GM18508 (cell line): ENCODE results near the gene PCK1.

Source experiments
- ATAC-seq: cut with Tn5 transposase; IDR thresholded peaks from one replicate; pipeline ENCODE4 v1.9.1; 2021; ENCODE audit warnings: moderate number of reproducible peaks; ENCODE audit not compliant: insufficient read depth, unreplicated experiment

Gene PCK1

GRCh38 chr20:57586370-57586793 is 25.5 kb downstream of the PCK1 start:
- no peak for ATAC-seq

- ATAC-seq: no peak
Measured at GRCh38 chr20:57586943-57587277, 26.0 kb downstream of the PCK1 start.

DNA sequence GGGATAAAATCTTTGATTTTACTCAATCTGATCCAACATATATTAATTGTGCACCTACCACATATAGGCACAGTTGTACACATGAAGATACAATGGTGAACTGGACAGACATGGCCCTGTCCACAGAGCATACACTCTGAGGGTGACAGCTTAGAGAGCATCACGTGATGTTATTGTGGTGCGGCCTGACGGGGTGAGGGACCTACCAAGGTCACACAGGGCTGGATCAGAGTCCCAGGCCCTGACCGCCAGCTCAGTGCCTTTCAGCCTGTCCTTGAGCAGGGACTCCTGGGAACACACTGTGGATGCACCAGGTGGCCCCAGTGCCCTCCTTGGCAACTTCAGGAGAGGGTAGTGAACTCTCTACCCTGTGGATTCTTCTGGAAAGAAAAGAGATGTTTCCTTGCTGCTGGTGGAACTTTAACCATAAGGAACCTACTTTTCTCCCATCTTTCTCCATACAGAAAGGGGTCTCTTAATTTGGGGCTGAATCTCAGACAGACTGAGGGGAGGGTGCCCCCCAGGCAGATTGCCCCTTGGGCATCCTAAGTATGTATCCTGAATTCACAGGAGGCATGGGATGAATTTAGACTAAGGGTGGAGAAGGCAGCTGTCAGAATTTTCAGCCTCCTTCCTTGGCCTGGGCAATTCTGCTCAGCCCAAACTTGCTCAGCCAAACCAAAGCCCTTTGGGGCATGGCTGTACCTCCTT is 26.5 kb downstream of the PCK1 start:
- no peak for ATAC-seq

DNA sequence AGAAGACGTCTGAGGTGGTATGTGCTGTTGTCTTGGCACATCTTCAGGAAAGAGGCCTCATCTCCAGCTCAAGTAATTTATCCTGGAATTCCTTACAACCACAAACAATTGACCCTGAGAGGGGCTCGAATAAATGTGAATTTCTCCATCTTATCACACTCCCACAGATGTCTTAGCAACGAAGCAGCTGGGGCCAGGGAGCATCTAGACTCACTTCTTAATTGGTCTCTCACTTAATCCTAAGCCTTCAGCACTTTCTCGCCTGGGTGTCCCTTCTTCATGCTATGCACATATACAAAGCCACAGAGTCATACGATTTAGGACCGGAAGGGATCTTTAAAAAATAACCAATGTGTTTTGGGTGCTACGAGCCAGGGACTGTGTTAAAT is 27.1 kb downstream of the PCK1 start:
- no peak for ATAC-seq

DNA sequence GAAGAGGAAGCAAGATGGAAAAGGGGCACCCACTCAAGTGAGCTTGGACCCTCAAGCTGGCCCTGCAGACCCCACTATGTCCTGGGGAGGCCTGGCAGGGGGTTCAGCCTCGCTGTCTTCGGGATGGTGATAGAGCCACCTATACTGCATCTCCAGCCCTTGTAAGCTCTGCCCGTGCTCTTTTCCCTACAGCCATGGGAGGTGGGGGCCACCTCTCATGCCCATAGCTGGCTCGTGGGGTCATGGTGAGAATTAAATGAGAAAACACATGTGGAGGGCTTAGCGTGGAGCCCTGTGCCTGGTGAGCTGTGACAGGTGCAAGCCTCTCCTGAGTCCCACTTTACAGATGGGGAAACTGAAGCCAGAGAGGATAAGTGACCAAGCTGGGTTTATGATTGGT is 27.7 kb downstream of the PCK1 start:
- ATAC-seq: no peak

- no peak for ATAC-seq
Measured at GRCh38 chr20:57589123-57589727, 28.3 kb downstream of the PCK1 start.

DNA sequence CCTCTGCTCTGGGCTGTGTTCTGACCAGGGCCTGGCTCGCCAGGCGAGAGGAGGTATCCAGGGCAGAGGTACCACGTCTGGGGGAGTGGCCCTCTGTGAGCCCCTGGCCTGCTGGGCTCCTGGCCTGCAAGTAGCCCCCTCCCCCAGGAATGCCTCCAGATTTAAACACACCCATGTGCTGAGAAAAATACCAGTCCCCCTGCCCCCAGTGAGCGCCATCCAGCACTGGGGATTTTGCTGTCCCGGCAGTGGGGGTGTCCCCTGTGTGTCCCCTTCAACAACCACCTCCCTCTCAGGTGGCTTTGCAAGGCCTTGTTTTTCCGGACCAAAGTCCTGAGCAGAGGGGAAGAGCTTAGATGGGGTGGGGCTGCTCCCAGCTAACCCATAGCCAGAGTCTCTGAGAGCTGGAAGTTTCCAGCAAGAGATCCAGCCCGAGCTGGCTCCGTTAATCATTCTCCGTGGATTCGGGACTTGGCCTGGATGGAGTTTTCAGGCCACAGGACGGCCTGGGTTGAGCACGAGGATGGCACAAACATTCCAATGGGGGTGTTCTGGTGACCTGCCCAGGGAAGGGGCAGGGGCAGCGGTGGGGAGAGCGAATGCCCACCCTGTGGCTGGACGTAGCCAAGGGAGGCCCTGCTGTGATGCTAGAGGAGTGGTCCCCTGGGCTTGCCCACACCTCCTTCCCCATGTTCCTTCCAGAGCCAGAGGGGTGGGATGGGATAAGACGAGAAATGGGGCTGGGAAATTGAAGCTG is 29.0 kb downstream of the PCK1 start:
- ATAC-seq: no peak

DNA sequence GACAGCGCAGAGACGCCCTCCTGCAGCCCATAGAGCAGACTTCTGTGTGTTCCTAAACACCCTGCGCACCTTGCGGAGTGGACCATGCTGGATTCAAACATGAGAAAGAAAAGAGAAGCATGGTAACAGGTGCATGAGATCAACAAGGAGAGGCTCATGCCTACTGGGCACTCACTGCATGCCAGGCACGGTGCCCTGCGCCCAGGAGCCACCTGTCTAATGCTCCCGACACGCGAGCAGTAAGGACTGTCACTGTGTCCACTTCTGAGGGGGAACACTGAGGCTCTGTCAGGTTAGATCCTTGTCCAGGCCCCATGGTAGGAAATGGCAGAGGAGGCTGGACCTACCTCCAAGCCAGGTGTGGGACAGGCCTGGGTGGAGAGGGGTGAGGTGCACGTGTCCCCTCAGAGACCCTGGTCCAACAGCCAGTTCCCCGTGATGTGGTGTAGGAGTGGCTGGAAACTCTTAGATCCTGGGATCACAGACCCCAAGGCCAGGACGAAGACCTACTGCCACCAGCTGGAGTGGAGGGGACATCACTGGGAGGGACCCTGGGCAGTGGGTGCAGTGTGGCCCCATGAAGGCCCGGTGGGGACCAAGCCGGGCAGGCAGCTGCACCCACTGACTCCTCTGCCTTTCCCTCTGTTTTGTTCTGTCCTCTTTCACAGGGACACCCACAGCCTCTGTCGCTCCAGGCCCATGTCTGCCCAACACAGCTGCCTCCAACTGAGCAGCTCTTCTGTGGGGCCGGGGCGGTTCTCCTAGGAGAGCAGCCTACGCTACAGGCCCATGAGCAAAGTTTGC is 29.8 kb downstream of the PCK1 start:
- no peak for ATAC-seq

GRCh38 chr20:57591289-57592229 is 30.6 kb downstream of the PCK1 start:
- ATAC-seq: no peak

GRCh38 chr20:57592263-57593092 is 31.6 kb downstream of the PCK1 start:
- no peak for ATAC-seq

DNA sequence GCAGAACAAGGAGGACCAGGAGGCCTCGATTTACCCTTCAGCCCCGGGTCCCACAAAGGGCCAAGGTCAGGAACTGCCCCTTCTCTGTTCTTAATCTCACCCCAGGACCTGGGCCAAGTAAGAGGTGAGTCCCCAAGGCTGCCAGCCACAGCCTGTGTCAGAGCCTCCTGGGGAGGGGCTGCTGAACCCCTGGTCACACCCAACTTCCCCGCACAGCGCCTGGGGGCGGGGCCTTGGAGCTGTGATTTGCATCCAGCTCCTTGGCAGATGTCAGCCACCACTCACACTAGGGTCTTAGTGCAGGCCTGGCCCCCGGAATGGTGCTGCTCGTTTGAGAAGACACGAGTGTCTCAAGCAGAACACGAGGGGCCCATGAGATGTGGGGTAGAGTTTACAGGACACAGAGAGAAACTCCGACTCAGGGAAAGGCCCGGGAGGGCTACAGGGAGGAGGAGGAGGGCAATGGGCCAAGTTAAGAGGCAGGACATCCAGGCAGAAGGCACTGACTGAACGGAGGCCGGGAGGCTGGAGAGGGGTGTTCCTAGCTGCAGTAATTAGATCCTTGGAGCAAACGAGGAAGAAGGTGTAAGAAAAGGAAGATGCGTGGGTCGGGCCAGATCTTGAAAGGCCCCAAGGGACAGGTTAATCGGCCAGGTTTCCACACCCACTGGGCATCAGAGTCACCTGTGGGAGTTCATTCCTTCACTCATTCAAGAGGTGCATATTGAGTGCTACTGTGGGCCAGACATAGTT is 32.4 kb downstream of the PCK1 start:
- no peak for ATAC-seq

- no peak for ATAC-seq
Measured at GRCh38 chr20:57594092-57594951, 33.4 kb downstream of the PCK1 start.

- ATAC-seq: no peak
Measured at GRCh38 chr20:57595041-57596030, 34.4 kb downstream of the PCK1 start.

GRCh38 chr20:57596358-57596757 is 35.4 kb downstream of the PCK1 start:
- ATAC-seq: no peak

- no peak for ATAC-seq
Measured at GRCh38 chr20:57596998-57597939, 36.4 kb downstream of the PCK1 start.
